GM23338 (cell line): ENCODE results near the gene IMMP2L. TPM values are rescaled to one million over a fixed set of nuclear protein-coding genes. Genes with fewer than 3 reads are reported as not detected.

Source experiments
- ATAC-seq: fragments of 200-7000 bp; cut with Tn5 transposase; 3 replicates; pipeline ENCODE4 v1.9.1; 2020
- DNase-seq: peaks from one replicate; pipeline ENCODE4 v3.0.0-alpha.2; 2015; ENCODE audit warnings: low spot score
- H2AFZ ChIP-seq: fragments of 200-600 bp; sonication (generic); 2 replicates; pipeline ENCODE4 v1.8.0; 2016; ENCODE audit warnings: antibody characterized with exemption, mild to moderate bottlenecking, moderate library complexity
- H3F3A ChIP-seq: fragments of 200-600 bp; sonication (generic); replicated peaks from 2 replicates; pipeline ENCODE4 v1.8.0; 2017; ENCODE audit warnings: antibody characterized with exemption, mixed run types, low read depth
- H3K27ac ChIP-seq: fragments of 200-600 bp; sonication (generic); 2 replicates; pipeline ENCODE4 v1.6.1; 2016; ENCODE audit warnings: low read depth
- H3K27me3 ChIP-seq: fragments of 200-600 bp; sonication (generic); 2 replicates; pipeline ENCODE4 v1.8.0; 2016; ENCODE audit warnings: mild to moderate bottlenecking, mixed run types, moderate library complexity; ENCODE audit not compliant: insufficient read depth
- H3K36me3 ChIP-seq: fragments of 200-600 bp; sonication (generic); 2 replicates; pipeline ENCODE4 v1.8.0; 2016; ENCODE audit warnings: mild to moderate bottlenecking; ENCODE audit not compliant: insufficient read depth
- H3K4me1 ChIP-seq: fragments of 200-600 bp; sonication (generic); 2 replicates; pipeline ENCODE4 v1.8.0; 2016; ENCODE audit warnings: mild to moderate bottlenecking, moderate library complexity; ENCODE audit not compliant: insufficient read depth
- H3K4me2 ChIP-seq: fragments of 200-600 bp; sonication (generic); 2 replicates; pipeline ENCODE4 v1.7.1; 2017; ENCODE audit warnings: mixed run types
- H3K4me3 ChIP-seq: fragments of 200-600 bp; sonication (generic); 2 replicates; pipeline ENCODE4 v1.6.1; 2016; ENCODE audit warnings: mixed run types
- H3K79me2 ChIP-seq: fragments of 200-600 bp; sonication (generic); replicated peaks from 2 replicates; pipeline ENCODE4 v1.8.0; 2017; ENCODE audit warnings: mild to moderate bottlenecking; ENCODE audit not compliant: insufficient read depth
- H3K9me2 ChIP-seq: fragments of 200-600 bp; sonication (generic); 2 replicates; pipeline ENCODE4 v1.8.0; 2017; ENCODE audit not compliant: insufficient read depth
- H4K20me1 ChIP-seq: fragments of 200-600 bp; sonication (generic); replicated peaks from 2 replicates; pipeline ENCODE4 v1.8.0; 2017; ENCODE audit warnings: mild to moderate bottlenecking; ENCODE audit not compliant: insufficient read depth
- H3K27ac Mint-ChIP-seq: 2 replicates; pipeline ENCODE4 v1.8.0; 2020; ENCODE audit warnings: inconsistent platforms, mild to moderate bottlenecking, moderate library complexity, mixed read lengths
- H3K27me3 Mint-ChIP-seq: 3 replicates; pipeline ENCODE4 v1.8.0; 2022; ENCODE audit warnings: low read depth, mild to moderate bottlenecking, moderate library complexity, mixed read lengths, inconsistent platforms; ENCODE audit not compliant: insufficient read depth, poor library complexity
- H3K36me3 Mint-ChIP-seq: 3 replicates; pipeline ENCODE4 v1.8.0; 2021; ENCODE audit warnings: low read depth, mild to moderate bottlenecking, inconsistent platforms, moderate library complexity, mixed read lengths
- H3K4me1 Mint-ChIP-seq: 3 replicates; pipeline ENCODE4 v1.8.0; 2020; ENCODE audit warnings: mild to moderate bottlenecking, inconsistent platforms, mixed read lengths
- H3K4me3 Mint-ChIP-seq: 3 replicates; pipeline ENCODE4 v1.8.0; 2021; ENCODE audit warnings: moderate library complexity, mild to moderate bottlenecking, inconsistent platforms, mixed read lengths
- H3K9me3 Mint-ChIP-seq: 3 replicates; pipeline ENCODE4 v1.8.0; 2020; ENCODE audit warnings: moderate library complexity, mild to moderate bottlenecking, inconsistent platforms, mixed read lengths
- CREB1 ChIP-seq: fragments of 250-450 bp; sonication (Bioruptor Pico); IDR thresholded peaks from 2 replicates; pipeline ENCODE4 v1.5.0; 2020; ENCODE audit warnings: low read depth, mild to moderate bottlenecking, moderate library complexity
- CTCF ChIP-seq, 2 experiments: fragments of 200-600 bp in 1 of 2; sonication (generic) in 1 of 2; conservative IDR thresholded peaks; 2 replicates each; pipeline versions ENCODE4 v1.5.1 to v1.6.1; 2016 to 2017; ENCODE audit warnings: antibody characterized with exemption in 2 of 2, low read depth in 2 of 2, mild to moderate bottlenecking in 2 of 2, moderate library complexity in 1 of 2
- ETS1 ChIP-seq: IDR thresholded peaks from 2 replicates; pipeline ENCODE4 v1.6.1; 2016; ENCODE audit warnings: antibody characterized with exemption
- EZH2 ChIP-seq: fragments of 200-600 bp; sonication (generic); IDR thresholded peaks from one replicate; pipeline ENCODE4 v1.8.0; 2017; ENCODE audit warnings: antibody characterized with exemption, mild to moderate bottlenecking, low read depth; ENCODE audit not compliant: unreplicated experiment
- EZH2phosphoT487 ChIP-seq: fragments of 200-600 bp; sonication (generic); IDR thresholded peaks from one replicate; pipeline ENCODE4 v1.8.1; 2018; ENCODE audit warnings: antibody characterized with exemption; ENCODE audit not compliant: unreplicated experiment
- JUNB ChIP-seq: IDR thresholded peaks from one replicate; pipeline ENCODE4 v1.6.1; 2016; ENCODE audit warnings: antibody characterized with exemption; ENCODE audit not compliant: unreplicated experiment
- NANOG ChIP-seq: IDR thresholded peaks from 2 replicates; pipeline ENCODE4 v1.6.1; 2016; ENCODE audit warnings: antibody characterized with exemption, borderline replicate concordance
- POLR2AphosphoS5 ChIP-seq: IDR thresholded peaks from 2 replicates; pipeline ENCODE4 v1.6.1; 2016; ENCODE audit warnings: antibody characterized with exemption, low read depth
- REST ChIP-seq: IDR thresholded peaks from one replicate; pipeline ENCODE4 v1.6.1; 2018; ENCODE audit warnings: antibody characterized with exemption; ENCODE audit not compliant: unreplicated experiment
- STAT1 ChIP-seq: IDR thresholded peaks from one replicate; pipeline ENCODE4 v1.6.1; 2016; ENCODE audit warnings: antibody characterized with exemption; ENCODE audit not compliant: unreplicated experiment
- ZNF114 ChIP-seq: fragments of 250-450 bp; sonication (Bioruptor Pico); IDR thresholded peaks from 2 replicates; pipeline ENCODE4 v1.5.0; 2020; ENCODE audit warnings: mild to moderate bottlenecking, moderate library complexity
- ZNF331 ChIP-seq: fragments of 250-450 bp; sonication (Bioruptor Pico); IDR thresholded peaks from 2 replicates; pipeline ENCODE4 v1.5.0; 2020; ENCODE audit warnings: low read depth, mild to moderate bottlenecking, moderate library complexity
- ZNF462 ChIP-seq: fragments of 250-450 bp; sonication (Bioruptor Pico); IDR thresholded peaks from 2 replicates; pipeline ENCODE4 v1.5.0; 2020; ENCODE audit warnings: mild to moderate bottlenecking, moderate library complexity
- polyA plus RNA-seq: library from polyadenylated mRNA; unstranded; fragments of >200 nt; fragmentation: Nextera tagmentation; extraction: Ambion mirVana; gene quantifications from 2 replicates; pipeline ENCODE4 v1.2.1, GENCODE V29; 2016
- total RNA-seq: library from RNA; depleted of rRNA; stranded (reverse); fragments of >200 nt; shearing (Covaris generic); gene quantifications from 2 replicates; pipeline ENCODE4 v1.2.3, GENCODE V29; 2014

Gene IMMP2L
- total and polyA plus RNA-seq, 2 experiments from 2014 or later, result 7.3 to 14.0 TPM

GRCh38 chr7:110800984-110801383 lies 761.3 kb downstream of the IMMP2L start:
- ATAC-seq (no peak), DNase-seq (no peak)
- no peak overlapping the region for H3K4me3 Mint-ChIP-seq
- no peaks in the 10 kb centered on the region for H3K27me3 Mint-ChIP-seq
- Histone ChIP-seq H3K4me1 (no peaks in the 10 kb centered on the region), H2AFZ (no peak overlapping the region), H3K27ac (no peak overlapping the region), H3K27me3 (no peaks in the 10 kb centered on the region), H3K79me2 (no peaks in the 10 kb centered on the region), H3K9me2 (peaks cover 4% of the 10 kb centered on the region), H4K20me1 (no peaks in the 10 kb centered on the region), H3F3A (no peaks in the 10 kb centered on the region), H3K4me3 (no peak overlapping the region), H3K36me3 (no peaks in the 10 kb centered on the region), H3K4me2 (no peak overlapping the region)
- H3K4me1 Mint-ChIP-seq, result peaks cover 6% of the 10 kb centered on the region; the same call in 2 of the 3 replicates
- H3K9me3 Mint-ChIP-seq, result no peaks in the 10 kb centered on the region
- no peaks in the 10 kb centered on the region for H3K36me3 Mint-ChIP-seq
- TF ChIP-seq ETS1, result no peak
- no peak for TF ChIP-seq NANOG
- TF ChIP-seq ZNF462, result no peak
- TF ChIP-seq EZH2, result no peak
- TF ChIP-seq JUNB, result no peak
- TF ChIP-seq STAT1, result no peak
- TF ChIP-seq ZNF114, result no peak
- TF ChIP-seq ZNF331, result no peak
- TF ChIP-seq CTCF (conservative IDR thresholded peaks at IDR 0.05; ENCODE audit: low read depth in 2 of 2), result no peak
- no peak for TF ChIP-seq POLR2AphosphoS5
- TF ChIP-seq EZH2phosphoT487, result no peak
- TF ChIP-seq REST, result no peak
- no peak for TF ChIP-seq CREB1 (CRISPR knock-in tag)
- H3K27ac Mint-ChIP-seq, result no peak overlapping the region
